GM18873 (cell line): Measurements from ENCODE around the gene FAM221B.

ENCODE experiments used
- ATAC-seq: cut with Tn5 transposase; IDR thresholded peaks from one replicate; pipeline ENCODE4 v1.9.1; 2021; ENCODE audit warnings: mild to moderate bottlenecking, moderate library complexity, moderate number of reproducible peaks; ENCODE audit not compliant: unreplicated experiment, low FRiP score

FAM221B gene

GRCh38 chr9:35793461-35793860 lies 35.1 kb downstream of the FAM221B start:
- no peak for ATAC-seq

- ATAC-seq: no peak
Measured at GRCh38 chr9:35792826-35793225, 35.7 kb downstream of the FAM221B start.

DNA sequence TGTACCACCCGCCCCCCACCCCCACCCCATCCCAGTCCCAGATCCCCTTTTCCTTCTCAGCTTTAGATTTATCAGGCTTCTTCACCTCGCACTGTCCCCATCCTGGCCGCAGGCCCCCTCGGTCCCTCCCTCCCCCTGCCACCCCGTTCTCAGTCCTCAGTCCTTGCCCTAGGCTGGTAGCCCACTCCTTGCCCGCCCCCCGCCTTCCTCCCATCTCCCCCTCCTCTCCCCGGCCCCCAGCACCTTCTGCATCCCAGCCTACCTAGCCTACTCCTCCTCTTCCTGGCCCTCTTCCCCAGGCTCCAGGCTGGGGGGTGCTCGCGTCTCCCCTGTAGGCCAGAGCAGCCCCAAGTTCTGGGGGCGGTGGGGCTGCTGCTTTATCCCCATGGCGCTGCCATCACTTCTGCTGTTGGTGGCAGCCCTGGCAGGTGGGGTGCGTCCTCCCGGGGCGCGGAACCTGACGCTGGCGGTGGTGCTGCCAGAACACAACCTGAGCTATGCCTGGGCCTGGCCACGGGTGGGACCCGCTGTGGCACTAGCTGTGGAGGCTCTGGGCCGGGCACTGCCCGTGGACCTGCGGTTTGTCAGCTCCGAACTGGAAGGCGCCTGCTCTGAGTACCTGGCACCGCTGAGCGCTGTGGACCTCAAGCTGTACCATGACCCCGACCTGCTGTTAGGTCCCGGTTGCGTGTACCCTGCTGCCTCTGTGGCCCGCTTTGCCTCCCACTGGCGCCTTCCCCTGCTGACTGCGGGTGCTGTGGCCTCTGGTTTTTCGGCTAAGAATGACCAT lies 36.3 kb downstream of the FAM221B start:
- no peak for ATAC-seq

- no peak for ATAC-seq
Measured at GRCh38 chr9:35791297-35791921, 37.1 kb downstream of the FAM221B start, which contains the start of gene NPR2. NPR2 (plus strand) TSS chr9:35791591; CDS start chr9:35792409, 818 bp downstream.

- ATAC-seq: no peak
Measured at GRCh38 chr9:35790385-35791296, 37.9 kb downstream of the FAM221B start.

GRCh38 chr9:35790025-35790384 lies 38.5 kb downstream of the FAM221B start:
- no peak for ATAC-seq

GRCh38 chr9:35789541-35789940 lies 39.0 kb downstream of the FAM221B start:
- ATAC-seq: no peak

DNA sequence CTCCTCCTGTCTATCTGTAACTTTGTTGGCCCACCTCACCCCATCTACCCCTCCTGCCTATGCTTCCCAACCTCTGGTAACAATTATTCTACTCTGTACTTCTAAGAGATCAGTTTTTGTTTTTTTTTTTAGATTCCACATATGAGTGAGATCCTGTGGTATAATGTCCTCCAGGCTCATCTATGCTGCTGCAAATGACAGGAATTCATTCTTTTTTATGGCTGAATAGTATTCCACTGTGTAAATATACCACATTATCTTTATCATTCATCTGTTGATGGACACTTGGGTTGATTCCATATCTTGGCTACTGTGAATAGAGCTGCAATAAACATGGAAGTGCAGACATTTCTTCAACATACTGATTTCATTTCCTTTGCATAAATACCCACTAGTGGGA lies 45.1 kb downstream of the FAM221B start:
- ATAC-seq: no peak

- no peak for ATAC-seq
Measured at GRCh38 chr9:35781066-35781465, 47.5 kb downstream of the FAM221B start.

DNA sequence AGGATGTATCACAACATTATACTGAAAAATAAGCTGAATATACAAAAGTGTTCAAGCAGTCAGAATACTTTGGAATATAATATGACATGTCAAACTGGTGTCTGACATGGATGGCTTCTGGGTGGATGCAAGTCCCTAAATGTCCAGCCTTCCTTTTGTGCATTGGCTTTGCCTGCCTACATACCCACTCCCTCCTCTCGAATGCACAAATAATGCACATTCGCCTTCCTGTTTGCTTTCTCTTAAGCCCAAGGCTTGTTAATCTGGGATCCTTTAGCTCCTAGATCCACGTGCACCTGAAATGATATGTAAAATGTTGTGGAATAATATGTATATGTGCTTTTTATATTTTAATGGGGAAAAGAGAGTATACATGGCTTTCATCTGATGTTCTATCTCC lies 50.0 kb downstream of the FAM221B start:
- ATAC-seq: no peak

DNA sequence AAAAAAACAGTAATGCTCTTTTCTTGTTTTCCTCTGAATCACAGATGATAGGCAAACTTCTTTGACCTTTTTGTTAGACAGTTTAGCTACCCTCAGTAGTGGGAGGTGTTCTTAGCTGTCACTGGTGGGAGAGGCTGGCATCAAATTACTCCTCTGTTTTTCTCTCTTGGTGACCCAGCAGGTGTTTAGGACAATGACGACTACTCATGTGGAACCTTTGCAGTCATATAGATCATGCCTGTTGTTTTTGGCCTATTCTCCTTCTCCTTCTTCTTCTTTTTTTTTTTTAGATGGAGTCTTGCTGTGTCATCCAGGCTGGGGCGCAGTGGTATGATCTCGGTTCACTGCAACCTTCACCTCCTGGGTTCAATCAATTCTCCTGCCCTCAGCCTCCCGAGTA lies 52.5 kb downstream of the FAM221B start:
- no peak for ATAC-seq

DNA sequence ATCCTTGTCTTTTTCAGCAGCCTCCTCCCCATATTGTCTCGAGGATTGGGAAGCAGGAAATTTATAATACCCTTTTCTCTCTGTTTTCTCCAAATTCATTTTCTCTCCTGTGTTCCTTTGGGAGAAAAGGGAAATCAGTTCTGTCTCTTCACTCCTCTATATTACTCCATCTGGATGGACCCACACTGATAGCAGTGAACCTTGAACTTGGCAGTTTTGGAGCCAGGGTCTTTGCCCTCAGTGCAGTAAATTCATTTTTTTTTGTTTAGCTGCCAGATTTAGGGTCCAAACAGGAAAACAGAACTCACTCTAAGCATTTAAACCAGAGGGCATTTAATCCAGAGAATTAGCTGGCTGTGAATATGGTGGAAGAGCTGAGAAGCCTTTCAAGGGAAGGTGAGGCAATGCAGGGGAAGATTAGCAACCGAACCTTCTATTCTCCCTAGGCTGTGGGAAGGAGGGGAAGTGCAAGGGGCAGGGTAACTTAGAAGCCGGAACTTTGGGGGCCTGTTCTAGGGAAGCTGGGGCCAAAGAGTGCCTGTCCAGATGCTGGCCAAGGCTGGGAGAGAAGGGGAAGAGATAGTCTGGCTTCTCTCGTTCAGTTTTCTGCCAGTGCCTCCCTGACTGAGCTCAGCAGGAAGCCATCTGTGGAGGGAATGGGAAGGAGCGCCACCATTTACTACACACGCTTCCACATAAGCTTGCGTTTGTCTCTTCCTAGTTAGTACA lies 53.5 kb downstream of the FAM221B start:
- no peak for ATAC-seq

GRCh38 chr9:35771943-35772342 lies 56.6 kb downstream of the FAM221B start:
- no peak for ATAC-seq

GRCh38 chr9:35771534-35771933 lies 57.0 kb downstream of the FAM221B start:
- ATAC-seq: no peak

- no peak for ATAC-seq
Measured at GRCh38 chr9:35771075-35771433, 57.5 kb downstream of the FAM221B start.

- ATAC-seq: no peak
Measured at GRCh38 chr9:35769763-35770162, 58.8 kb downstream of the FAM221B start.

GRCh38 chr9:35767458-35767857 lies 61.1 kb downstream of the FAM221B start:
- no peak for ATAC-seq

DNA sequence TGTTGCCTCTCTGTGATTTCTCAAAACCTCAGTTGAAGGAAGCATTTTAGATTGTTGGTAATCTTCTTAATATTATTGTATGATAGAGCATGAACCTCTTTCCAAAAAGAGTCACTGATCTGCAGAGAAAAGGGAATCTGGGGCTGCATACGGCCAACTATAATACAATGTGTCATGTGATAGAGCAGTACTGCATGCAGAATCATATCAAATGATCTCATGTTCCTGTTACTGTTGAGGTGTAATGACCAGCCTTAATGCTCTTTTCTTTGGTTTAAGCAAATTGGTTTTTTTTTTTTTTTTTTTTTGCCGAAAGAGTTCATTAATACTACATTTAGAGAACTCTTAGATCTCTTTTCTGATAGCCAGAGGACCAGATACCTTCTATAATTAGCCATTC lies 61.5 kb downstream of the FAM221B start:
- no peak for ATAC-seq
